ENCODE data around the gene CELF5.

Gene CELF5

DNA sequence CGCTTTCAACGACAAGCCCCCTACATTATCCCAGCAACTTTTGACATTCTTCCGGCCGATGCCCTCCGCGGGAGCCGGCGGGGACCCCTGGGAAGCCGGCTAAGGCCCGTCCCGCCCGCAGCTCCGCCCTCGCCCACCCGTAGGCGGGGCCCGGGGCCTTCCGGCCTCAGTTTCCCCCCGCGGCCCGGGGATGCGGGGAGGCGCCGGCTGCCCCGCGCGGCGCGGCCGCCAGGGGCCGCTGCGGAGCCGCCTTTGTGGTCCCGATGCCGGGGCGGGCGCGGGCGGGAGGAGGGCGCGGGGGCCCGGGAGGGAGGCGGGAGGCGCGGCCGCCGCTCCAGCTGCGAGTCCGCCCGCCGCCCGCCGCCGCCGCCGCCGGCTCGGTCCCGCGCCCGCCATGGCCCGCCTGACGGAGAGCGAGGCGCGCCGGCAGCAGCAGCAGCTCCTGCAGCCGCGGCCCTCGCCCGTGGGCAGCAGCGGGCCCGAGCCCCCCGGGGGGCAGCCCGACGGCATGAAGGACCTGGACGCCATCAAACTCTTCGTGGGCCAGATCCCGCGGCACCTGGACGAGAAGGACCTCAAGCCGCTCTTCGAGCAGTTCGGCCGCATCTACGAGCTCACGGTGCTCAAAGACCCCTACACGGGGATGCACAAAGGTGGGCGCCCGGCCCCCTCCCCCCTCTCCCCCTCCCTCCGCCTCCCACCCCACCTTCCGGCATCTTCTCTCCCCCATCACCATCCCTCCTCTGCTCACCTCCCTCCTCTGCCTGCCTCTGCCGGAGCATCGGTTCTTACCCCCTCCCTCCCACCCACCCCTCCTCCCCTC is at the start of gene CELF5:
Gene CELF5, plus strand, starts transcription at position 316 of the 823 bp plus-strand sequence. Its CDS starts 79 bp downstream, at position 395.
- DNase-seq, result no peak

- DNase-seq, result no peak
Observed at GRCh38 chr19:3175781-3176714, 48.4 kb upstream of the CELF5 start.

- no peak for DNase-seq
Observed at GRCh38 chr19:3176715-3177501, 47.6 kb upstream of the CELF5 start.

DNA sequence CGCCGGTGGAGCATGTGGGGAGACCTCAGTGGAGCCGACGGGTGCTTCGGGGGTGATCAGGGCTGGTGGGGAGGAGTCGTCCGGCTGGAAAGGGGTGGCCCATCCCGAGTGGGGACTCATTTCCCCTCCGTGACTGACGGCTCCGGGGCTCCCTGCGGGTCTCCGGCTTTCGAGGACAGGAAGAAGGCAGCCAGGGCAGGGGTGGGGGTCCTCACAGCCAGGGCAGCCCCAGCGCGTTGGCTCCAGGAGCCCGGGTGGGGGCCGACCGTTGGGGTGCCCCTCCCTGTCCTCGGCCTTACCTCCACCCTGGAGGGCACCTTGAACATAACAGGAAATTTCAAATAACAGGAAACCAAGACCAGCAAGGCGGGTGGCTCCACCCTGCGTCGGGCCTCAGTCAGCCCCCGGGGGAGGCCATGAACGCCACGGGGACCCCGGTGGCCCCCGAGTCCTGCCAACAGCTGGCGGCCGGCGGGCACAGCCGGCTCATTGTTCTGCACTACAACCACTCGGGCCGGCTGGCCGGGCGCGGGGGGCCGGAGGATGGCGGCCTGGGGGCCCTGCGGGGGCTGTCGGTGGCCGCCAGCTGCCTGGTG is 46.0 kb upstream of the CELF5 start, which contains the start of gene S1PR4:
Gene S1PR4, plus strand, starts transcription at position 393 of the 596 bp plus-strand sequence. Its CDS starts 24 bp downstream, at position 417.
- peak; percentile 69 for DNase-seq

DNA sequence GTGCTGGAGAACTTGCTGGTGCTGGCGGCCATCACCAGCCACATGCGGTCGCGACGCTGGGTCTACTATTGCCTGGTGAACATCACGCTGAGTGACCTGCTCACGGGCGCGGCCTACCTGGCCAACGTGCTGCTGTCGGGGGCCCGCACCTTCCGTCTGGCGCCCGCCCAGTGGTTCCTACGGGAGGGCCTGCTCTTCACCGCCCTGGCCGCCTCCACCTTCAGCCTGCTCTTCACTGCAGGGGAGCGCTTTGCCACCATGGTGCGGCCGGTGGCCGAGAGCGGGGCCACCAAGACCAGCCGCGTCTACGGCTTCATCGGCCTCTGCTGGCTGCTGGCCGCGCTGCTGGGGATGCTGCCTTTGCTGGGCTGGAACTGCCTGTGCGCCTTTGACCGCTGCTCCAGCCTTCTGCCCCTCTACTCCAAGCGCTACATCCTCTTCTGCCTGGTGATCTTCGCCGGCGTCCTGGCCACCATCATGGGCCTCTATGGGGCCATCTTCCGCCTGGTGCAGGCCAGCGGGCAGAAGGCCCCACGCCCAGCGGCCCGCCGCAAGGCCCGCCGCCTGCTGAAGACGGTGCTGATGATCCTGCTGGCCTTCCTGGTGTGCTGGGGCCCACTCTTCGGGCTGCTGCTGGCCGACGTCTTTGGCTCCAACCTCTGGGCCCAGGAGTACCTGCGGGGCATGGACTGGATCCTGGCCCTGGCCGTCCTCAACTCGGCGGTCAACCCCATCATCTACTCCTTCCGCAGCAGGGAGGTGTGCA is 45.3 kb upstream of the CELF5 start:
- DNase-seq, result no peak

DNA sequence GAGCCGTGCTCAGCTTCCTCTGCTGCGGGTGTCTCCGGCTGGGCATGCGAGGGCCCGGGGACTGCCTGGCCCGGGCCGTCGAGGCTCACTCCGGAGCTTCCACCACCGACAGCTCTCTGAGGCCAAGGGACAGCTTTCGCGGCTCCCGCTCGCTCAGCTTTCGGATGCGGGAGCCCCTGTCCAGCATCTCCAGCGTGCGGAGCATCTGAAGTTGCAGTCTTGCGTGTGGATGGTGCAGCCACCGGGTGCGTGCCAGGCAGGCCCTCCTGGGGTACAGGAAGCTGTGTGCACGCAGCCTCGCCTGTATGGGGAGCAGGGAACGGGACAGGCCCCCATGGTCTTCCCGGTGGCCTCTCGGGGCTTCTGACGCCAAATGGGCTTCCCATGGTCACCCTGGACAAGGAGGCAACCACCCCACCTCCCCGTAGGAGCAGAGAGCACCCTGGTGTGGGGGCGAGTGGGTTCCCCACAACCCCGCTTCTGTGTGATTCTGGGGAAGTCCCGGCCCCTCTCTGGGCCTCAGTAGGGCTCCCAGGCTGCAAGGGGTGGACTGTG is 44.6 kb upstream of the CELF5 start:
- no peak for DNase-seq

GRCh38 chr19:3183721-3184641 is 40.5 kb upstream of the CELF5 start:
- DNase-seq, result no peak

DNA sequence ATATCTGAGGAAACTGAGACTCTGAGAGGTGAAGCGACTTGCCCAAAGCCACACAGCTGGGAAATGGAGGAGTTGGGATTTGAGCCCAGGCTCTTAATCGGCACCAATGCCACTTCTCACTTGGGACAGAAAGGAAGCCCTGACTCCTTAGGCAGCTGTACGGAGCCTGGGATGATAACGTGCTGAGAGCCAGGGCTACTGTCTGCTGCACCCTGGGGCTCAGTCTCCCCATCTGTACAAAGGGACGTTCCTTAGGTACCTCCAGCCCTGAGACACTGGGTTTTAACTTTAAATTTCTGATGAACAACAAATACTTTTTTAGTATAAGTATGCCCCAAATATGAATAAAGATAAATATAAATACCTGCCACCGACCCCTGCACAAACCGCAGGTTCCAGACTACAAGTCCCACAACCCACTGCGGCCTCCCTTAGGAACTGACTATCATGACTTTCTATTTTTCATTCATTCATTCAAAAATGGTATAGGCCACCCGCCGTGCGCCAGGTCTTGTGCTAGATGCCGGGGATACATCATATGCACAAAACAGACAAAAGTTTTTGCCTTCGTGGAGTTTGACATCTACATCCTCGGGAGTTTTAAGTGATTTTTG is 39.5 kb upstream of the CELF5 start:
- DNase-seq, result no peak

DNA sequence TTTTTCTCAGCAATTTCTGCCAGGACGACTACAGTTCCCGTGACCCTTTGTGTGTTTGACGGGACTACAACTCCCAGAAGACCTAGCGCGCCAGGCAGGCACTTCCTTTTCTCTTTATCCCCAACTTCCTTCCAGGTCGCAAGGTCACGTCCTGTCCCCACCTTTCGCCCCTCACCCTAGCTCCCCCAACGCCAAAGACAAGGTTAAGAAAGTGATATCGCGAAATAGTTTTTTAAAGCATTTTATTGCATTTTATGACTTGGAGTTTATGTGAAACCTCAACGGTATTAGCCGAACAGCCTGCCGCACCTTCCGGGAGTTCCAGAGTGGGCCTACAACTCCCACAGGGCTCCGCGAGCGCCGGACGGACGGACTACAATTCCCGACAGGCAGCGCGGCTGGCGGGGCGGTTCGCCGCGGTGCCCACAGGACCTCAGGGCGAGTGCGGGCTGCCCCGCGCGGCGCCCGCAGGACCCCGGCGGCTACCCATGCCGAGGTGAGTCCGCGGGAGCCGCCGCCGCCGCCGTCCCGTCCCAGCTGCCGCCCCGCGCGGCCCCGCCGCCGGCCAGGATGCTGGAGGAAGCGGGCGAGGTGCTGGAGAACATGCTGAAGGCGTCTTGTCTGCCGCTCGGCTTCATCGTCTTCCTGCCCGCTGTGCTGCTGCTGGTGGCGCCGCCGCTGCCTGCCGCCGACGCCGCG is 38.9 kb upstream of the CELF5 start, which contains the start of gene NCLN:
Gene NCLN, plus strand, starts transcription at position 470 of the 699 bp plus-strand sequence. Its CDS starts 101 bp downstream, at position 571.
- peak; percentile 83 for DNase-seq

GRCh38 chr19:3186160-3186688 is 38.2 kb upstream of the CELF5 start:
- no peak for DNase-seq

- no peak for DNase-seq
Observed at GRCh38 chr19:3186891-3187661, 37.4 kb upstream of the CELF5 start.

- DNase-seq, result no peak
Observed at GRCh38 chr19:3187662-3188511, 36.6 kb upstream of the CELF5 start.

GRCh38 chr19:3188627-3189596 is 35.5 kb upstream of the CELF5 start:
- DNase-seq, result peak; percentile 64

- no peak for DNase-seq
Observed at GRCh38 chr19:3189702-3190469, 34.6 kb upstream of the CELF5 start.

DNA sequence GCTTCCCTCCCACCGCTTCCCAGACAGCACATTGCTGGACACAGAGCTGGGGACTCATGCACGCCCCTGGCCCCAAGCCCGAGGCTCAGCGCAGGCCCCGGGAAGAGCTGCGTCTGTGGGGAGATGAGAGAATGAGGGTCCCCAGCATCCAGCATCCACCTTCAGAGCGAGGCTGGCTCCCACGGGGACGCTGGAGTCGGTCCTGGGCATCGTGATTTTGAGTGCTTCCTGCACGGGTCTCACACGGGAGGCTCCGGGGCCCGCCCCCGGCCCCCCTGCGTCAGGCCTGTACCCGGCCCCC is 34.0 kb upstream of the CELF5 start:
- no peak for DNase-seq

All from GF-D8 (cell line).